Activated CD8-positive, alpha-beta memory T cell treated with anti-CD3 and anti-CD28 coated beads for 1 hour (primary cell): Measurements from ENCODE around the gene FGF5.
"Not testable (repeated sequence)": the region's sequence is repeated elsewhere in the genome, so short reads cannot be mapped to it uniquely, and the experiment has no call there.

Source experiments
- DNase-seq, 2 donors: peaks; one replicate each; pipeline ENCODE4 v3.0.0-alpha.2; 2020; ENCODE audit warnings: low read depth in 1 of 2; ENCODE audit errors: extremely low read depth in 1 of 2

FGF5 gene

DNA sequence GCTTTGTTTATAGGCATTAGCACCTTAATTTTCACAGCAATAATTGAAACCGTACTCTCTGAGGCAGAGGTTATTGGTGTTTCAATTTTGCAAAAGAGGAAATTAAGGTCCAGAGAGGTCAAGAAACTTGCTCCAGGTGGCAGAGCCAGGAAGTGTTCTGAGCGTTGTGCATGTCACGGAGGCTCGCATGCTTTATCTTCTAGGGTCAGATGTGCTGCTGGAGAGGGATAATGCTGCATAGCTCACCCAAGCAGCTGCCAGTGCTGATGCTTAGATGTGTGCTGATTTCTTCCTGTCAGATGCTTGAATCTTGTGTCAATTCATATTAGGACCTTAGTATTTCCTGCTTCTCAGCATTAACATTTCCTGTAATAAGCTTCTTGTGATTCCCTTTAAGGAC is 13.0 kb upstream of the FGF5 start:
- no peak for DNase-seq

DNA sequence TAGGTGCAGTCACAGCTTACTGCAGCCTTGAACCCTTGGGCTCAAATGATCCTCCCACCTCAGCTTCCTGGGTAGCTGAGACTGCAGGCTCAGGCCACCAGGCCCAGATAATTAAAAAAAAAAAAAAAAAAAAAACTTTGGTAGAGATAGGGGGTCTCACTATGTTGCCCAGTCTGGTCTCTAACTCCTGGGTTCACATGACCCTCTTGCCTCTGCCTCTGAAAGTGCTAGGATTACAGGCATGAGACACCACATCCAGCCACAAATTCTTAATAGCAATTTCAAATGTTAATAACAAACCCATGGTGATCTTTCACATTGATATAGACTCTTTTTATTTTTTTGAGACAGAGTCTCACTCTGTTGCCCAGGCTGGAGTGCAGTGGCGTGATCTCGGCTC is 12.3 kb upstream of the FGF5 start:
- no peak for DNase-seq

DNA sequence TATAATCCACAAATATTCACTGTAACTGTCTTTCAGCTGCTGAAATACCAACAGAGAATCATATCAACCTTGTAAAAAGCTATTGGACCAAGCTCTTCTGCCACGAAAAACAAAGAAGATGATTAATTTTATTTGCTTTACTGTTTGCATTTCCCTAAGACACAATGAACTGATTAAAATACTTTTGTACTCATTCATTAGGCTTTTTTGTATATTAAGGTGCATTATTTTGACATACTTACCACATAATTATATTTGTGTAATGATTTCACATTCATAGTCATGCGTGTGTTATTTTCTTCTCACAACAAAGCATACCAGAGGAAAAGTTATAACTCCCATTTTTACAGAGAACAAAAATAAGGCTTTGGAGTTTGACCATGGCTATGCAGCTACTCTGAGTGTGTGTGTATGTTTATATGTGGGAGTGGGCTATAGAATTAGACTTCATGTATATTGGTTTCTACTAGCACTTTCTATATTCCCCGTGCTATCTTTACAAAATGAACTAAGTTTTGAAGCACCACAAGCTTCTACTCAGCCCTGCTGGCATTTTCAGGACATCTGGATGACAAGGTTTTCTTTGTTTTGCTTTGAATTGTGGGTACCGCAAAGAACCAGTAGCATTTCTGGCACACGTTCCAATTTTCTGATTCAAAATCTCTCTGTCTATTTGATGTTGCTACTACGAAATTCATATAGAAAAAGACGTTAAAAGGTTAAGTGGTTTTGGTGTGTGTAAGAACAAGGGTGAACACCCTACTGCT is 11.0 kb upstream of the FGF5 start:
- no peak for DNase-seq

DNA sequence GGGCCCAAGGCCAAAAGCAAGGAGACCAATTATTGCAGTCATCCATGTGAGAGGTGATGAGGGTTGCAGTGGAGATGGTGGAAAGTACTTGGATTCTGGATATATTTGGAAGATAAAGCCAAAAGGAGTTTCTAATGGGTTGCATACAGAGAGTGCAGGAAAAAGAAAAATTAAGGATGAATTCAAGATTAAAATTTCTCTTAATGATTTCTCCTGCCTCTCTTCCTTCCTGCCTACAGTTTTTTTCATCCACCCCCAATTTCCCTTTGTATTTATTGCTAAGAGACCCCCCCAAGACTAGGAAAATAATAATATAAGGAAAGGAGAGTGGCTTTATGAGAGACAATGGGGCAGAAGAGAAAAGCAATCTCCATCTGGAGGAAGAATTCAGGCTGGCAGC is 8.6 kb upstream of the FGF5 start:
- no peak for DNase-seq

DNA sequence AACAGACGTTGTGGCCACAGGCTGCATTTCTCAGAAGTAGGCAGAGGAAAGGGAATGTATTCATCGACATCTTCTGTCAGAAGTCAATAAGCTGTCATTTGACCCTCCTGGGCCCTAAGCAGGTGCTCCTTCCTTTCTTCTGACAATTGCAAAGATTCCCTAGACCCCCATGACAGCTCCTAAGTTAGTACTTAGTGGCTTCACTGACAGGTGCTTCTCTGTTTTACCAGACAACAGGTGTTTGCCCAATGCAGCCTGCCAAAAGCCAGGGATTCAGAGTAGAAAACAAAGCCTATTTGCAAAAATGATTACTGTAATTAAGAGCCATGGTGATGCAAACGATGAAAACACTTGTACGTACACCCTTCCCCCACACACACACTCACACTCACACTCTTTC is 7.5 kb upstream of the FGF5 start:
- DNase-seq, result no peak

DNA sequence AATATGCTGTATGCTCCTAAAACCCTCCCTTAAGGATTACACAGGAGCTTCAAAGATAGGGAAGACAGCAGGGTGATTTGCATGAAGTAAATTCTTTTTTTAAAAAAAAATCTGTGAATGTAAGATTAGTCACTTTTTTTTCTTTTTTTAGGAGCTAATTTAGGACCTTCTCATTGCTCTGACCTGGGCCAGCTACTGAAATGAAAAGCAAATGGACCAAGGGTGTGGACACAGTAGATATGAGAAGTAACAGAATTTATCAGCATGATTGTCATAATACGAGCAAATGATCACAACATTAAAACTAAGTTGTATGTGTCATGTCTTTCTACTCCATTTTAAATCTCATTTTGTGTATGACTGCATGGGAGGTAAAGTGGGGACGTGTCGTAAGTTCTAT is 6.6 kb upstream of the FGF5 start:
- no peak for DNase-seq

DNA sequence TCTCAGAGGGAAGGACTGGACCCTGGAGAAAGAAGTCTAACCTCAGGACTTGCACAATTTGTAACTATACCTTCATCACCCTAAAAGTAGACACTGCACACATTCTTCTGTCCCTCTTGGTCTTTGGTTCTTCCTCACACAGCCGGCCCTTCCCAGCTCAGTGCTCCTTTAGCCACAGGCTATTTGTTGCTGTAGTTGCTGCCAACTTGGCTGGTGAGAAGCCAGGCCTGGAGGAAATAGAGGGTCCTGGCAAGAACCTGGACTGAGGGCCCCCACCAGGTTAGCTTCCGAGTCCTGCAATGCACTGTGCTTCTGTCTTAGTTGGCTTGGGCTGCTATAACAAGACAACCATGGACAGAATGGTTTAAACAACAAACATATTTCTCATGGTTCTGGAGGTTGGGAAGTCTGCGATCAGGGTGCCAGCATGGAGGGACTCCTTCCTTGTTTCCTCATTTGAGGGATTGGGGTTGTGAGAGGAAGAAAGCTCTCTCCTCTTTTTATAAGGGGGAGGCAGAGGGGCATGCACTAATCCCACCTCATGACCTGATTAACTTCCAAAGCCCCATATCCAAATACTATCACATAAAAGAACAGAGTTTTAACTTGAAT is 4.4 kb upstream of the FGF5 start:
- DNase-seq, result no peak

DNA sequence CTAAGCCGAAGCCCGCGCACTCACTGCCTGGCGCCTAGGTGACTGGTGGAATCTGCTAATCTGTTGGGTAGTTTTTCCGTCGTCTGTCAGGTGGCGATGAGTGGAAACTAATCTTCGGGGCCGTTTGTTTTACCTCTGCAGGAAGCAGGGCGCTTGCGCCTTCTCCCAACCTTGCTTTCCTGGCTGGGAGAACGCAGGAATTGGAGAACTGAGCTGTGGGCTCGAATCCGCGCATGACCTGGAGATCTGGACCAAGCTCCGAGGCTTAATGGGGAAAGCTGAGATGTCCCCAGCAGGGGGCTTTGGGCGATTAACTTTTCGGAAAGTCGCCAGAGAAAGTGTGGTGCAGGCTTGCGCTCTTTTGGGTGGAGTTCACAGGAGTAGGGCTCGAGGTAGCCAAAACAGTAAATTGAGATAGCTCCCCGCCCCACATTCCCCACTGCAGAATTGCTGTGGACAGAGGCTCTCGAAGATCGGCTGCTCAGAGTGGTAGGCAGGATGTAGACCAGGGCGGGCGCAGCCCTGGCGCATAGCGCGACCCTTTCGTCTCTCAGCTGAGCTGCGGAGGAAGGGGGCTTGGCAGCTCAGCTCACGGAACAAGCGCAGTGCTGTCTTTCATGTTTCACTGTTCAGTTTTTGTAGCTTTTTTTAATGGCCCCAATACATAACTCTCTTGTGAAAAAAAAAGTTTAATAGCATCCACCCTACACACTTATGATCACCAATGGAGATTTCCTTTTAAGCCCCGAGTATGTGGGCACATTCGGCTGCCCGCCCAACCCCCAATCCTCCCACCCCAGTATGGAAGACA is 2.7 kb upstream of the FGF5 start:
- no peak for DNase-seq

DNA sequence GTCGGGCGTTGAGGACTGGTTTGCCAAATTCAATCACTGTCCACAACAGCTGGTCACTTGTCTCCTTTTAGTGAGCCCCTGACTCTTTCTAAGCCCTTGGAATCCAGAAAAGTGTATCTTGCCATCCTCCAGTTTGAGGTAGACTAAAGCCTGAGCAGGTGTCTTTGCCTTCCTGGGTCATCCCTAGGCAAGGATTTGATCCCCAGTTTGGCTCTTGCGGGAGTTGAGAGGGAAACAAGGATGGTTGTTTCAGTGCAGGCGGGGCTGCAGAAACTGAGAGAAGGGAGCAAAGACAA is 2.2 kb upstream of the FGF5 start:
- DNase-seq, result no peak

DNA sequence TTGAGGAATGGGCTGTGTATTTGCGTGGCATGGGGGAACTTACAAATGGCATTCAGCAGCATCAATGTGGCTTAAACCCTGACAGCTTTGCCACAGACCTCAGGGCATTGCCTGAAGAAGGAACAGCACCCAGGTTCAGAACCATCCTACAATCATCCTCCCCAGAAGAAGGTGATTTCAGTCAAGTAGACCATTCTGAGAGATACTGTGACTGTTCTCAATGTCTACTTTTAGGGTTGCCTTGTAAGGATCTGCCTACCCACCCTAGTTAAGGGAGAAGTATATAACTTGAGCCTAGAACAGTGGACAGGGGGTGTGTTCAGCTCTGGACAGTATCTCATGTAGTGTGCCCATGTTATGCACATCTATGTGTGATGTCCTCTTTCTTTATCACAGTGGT is 1.6 kb upstream of the FGF5 start:
- no peak for DNase-seq

DNA sequence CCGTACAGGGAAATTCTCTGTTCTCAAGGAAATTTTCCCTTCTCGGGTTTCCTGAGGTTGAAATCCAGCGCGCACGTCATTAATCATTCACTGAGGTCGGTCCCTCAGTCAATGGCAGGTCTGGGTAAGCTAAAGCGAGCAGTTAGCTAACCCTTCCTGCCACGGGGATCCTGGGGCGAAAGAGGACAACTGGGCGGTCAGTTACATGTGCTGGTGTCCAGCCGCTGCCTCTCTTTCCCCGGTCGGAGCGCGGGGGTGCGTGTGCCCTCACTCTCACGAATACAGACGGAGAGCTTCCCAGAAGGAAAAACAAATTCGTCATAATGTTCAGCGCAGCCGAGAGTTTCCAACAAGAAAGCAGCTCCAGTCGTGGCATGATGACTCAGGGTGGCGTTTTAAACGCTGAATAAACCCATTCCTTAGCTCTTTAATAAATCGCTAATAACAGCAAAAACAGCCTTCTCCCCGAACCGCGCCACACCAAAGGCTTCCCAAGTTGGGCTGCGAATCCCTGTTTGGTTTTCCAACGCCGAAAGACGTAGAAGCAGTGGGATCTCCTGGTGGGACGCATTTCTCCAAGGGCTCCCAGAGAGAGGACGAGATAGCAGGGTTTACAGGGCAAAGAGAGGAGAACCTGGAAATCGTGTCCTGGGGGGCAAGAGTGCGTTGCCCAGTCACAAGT is 752 bp upstream of the FGF5 start:
- no peak for DNase-seq

DNA sequence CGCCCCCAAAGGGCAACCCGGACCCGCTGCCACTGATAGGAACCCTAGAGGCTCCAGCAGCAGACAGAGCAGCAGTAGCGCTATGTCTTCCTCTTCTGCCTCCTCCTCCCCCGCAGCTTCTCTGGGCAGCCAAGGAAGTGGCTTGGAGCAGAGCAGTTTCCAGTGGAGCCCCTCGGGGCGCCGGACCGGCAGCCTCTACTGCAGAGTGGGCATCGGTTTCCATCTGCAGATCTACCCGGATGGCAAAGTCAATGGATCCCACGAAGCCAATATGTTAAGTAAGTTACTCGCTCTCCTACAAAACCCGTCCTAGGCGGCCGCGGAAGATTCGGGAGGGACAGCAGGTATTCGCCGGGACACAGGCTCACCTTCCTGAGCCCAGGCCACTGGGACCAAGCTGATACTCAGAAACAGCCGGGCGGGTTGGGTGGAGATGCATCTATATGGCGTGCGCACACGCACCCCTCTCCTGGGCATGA is 477 bp downstream of the FGF5 start:
- DNase-seq, result no peak

DNA sequence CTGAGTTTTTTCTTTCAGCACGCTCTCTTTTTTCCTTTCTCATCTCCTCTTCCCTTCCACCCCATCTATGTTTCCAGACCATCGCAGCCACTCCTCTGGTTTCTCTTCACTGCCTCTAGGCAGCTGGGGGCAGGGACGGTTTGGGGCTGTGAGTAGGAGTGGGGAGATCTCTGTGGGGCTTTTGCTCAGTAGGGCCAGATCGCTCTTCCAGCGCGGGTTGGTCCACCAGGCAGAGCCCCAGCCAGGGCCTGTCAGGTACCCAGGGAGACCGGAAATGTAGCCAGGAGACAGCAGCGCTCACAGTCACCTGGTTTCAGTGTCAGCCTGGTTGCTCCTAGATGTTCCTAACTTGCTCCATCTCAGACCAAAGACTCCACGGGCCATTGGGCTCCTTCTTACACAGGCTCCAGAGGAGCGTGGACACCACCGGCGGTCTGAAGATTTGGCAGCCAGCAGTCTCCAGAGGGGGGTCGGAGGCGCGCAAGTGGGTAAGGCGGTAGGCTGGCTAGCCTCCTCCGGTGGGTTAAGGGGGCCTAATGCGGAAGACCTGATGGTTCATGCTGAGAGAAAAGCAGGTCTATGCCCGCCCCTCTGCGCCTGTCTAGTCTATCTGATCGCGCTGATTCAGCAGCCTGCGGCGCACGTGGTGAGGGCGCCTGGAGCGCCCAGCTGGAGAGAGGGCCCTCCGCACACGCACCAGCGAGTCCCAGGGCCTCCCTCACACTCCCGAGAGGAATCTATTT is 1.8 kb downstream of the FGF5 start:
- DNase-seq, result no peak

DNA sequence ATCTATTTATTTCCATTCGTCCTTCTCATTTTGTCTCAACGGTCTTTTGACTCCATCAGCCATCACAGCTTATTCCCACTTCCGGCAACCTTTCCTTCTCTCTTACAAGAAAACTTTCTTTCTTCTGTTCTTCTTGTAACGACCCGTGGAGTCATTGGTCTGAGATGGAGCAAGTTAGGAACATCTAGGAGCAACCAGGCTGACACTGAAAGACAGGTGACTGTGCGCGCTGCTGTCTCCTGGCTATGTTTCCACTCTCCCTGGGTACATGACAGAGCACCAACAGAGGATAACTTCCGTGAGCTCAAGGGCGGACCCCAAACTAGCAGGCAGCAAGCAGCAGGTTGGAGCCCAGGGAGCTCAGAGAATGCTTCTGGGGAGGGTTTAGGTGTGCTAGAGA is 2.5 kb downstream of the FGF5 start:
- DNase-seq, result no peak

DNA sequence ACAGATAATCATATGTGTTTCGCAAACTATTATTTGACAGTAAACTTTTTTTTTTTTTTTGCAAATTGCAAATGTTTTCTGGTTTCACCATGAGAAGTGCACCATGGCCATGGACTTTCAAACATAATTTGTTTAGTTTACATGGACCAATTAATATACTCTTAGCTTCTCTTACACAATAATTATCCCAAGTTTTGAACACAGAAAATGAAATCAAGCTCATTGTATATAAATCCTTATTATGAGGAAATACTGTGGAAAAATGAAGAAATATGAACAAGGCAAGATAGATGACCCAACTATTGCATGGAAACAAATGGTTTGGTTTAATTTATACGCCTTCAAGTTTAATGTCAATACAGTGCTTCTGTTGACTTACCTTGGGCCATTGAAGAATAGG is 3.9 kb downstream of the FGF5 start:
- DNase-seq, result no peak

DNA sequence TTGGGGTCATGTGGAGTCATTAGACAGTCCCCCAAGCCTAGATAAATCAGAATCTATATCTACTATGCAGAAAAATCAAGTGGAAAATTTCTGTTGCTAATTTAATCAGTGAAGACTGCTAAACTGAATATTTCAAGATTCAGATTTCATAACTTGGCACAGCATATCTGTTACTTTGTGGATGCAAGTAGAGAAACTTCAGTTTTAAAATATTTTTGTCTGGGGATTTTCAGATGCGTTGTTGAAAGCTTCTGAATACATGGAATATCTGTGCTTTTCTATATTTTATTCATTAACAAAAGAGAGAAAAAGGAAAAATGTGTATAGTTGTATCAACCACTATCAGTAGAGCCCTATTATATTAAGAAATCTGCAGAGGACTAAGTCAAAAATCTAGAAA is 4.4 kb downstream of the FGF5 start:
- no peak for DNase-seq

DNA sequence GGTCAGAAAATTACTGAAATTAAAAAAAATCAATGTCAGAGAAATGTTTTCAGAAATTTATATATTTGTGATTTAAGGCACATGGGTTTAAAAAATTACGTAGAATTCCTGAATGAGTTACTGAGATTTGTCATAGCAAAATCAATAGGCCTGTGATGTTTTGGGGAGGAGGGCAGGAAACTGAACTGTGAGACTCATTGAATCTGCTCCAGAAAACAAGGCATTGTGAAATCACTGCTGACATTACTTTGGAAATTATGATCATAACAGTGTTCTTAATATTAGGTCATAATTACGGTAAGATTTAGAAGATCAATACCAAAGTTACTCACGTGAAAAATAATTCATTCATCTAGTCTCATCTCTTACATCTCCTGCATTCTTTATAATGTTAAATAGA is 5.3 kb downstream of the FGF5 start:
- no peak for DNase-seq

DNA sequence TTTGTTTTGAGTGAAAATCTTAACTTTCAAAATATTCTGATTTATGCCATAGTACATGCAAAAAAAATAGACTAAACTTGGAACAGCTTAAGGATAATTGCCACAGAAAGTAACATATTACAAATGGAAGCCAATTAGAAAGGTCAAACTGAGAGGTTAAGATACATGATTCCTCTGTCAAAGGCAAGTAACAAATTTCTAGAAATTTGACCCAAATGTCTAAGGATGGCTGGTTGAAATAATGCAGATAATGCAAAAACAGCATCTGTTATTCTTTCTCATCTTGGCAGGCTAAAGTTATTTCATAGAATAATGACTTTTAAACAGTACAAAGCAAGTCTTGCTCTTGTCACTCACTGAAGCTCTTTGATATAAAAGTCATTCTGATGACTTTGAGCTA is 10.5 kb downstream of the FGF5 start:
- DNase-seq, result no peak

DNA sequence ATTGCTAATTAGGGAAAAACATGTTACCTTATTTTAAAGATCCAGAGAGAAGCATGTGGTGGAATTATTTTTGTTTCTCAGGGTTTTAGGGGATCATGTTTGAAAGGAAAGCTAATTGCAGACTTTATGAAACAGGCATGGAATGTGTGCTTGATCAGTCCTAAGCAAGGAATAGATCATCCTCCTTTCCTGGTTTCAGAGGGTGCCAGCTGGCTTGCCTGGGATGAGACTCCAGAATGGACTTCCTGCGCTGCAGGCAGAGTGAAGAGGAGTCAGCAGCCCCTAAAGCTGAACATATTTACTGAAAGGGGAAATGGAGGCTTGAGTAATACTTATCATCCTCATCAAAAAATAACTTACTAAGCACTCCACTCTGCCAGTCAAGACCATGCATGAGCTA is 13.3 kb downstream of the FGF5 start:
- DNase-seq, result no peak

DNA sequence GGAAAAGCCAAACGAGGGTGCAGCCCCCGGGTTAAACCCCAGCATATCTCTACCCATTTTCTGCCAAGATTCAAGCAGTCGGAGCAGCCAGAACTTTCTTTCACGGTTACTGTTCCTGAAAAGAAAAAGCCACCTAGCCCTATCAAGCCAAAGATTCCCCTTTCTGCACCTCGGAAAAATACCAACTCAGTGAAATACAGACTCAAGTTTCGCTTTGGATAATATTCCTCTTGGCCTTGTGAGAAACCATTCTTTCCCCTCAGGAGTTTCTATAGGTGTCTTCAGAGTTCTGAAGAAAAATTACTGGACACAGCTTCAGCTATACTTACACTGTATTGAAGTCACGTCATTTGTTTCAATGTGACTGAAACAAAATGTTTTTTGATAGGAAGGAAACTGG is 20.0 kb downstream of the FGF5 start:
- DNase-seq, result no peak

DNA sequence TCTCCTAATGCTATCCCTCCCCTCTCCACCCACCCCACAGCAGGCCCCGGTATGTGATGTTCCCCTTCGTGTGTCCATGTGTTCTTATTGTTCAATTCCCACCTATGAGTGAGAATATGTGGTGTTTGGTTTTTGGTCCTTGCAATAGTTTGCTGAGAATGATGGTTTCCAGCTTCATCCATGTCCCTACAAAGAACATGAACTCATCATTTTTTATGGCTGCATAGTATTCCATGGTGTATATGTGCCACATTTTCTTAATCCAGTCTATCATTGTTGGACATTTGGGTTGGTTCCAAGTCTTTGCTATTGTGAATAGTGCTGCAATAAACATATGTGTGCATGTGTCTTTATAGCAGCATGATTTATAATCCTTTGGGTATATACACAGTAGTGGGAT is 24.2 kb downstream of the FGF5 start:
- not testable (repeated sequence) for DNase-seq
